Kidney glomerular epithelial cell (primary cell): ENCODE results near the gene HOXB8.

Experiments used
- DNase-seq: peaks from one replicate; lab custom pipeline; 2025; lab: John Stamatoyannopoulos, UW

The HOXB8 gene

DNA sequence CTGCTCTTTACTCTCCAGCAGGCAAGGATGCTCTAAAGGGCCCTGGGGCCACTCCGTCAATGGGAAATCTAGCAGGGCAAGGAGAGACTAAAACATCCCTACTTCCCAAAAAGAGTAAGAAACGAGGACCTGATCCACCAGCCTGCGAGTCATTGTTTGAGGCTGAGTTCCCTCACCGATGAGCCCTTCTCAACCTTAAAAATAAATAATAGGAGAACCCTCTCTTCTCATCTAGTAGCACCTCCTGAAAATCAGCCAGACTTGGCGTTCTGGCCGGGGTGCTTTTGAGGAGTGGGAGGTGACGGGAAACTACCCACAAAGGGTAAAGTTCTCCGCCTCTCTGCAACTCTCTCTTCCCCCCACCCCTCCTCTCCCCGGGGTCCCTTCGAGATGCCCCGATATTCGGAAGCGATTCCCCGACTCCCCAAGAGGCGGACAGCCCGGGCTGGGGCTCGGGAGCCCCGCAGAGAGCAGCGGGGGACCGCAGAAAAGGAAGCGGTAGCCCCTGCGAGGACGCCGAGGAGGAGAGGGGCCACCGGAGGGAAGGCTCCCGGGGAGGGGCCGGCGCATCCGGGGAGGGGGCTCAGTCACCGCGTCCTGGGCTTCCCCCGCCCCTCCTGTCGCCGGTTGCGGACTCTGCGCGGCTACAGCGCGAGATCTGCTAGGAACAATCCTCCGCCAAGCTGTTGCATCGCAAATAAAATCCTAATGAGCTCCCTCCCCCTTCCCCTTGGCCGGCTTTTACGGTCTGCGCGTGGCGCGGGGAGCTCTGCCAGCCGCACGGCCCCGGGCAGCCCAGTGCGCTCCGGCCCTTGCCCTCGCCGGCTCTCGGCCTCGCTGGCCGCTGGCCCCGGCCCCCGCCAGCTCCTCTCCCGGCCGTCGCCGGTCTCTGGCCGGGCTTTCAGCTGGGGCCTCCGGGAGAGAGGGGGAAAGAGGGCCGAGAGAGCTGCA, 9.7 kb upstream of the HOXB8 start:
- no peak for DNase-seq

DNA sequence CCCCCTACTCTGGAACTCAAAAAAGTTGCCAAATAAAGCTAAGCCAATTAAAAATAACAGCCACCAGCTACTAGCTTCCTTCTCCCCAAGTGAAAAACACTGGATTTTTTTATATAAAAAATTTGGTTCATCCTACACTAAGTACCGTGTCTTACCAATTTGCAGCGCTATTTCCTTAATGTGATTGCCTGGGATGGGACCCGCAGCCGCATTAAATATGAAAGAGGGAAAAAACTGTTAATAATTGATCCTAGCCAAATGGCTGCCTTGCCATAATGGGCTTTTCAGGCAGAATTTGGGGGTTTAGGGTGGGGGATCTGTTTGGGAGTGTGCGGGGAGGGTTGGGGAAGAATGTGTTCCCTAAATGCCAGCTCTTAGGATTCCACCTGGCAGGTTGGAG, 9.0 kb upstream of the HOXB8 start:
- no peak for DNase-seq

DNA sequence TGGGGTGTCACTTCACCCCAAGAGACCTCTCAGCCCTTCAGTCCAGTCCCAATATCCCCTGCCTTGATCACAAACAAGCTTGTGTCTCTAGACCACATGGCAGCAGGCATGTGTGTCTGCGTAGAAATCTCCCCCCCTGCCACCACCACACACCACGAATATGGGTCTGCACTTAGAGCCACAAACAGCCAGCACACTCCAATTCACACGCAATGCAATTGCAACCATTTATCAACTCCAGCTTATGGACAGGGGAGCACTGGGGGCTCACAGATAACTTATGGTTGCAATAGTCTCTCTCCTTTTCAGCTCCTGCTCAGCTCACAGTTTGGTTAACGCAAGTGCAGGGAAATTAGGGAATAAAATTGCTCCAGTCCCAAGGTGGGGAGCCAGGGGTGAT, 8.5 kb upstream of the HOXB8 start:
- no peak for DNase-seq

DNA sequence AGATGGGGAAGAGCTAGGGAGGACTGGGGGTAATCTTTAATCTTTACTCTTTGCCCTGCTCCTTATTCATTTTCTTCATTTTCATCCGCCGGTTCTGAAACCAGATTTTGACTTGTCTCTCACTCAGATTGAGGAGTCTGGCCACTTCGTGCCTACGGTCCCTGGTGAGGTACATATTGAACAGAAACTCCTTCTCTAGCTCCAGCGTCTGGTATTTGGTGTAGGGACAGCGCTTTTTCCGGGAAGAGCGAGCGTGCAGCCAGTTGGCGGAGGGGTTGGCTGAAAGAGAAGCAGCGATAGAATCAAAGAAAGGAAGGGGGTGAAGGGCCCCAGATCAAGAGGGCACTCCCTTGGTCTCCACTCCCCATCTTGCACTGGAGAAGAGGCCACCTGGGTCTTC, 7.8 kb upstream of the HOXB8 start:
- no peak for DNase-seq

DNA sequence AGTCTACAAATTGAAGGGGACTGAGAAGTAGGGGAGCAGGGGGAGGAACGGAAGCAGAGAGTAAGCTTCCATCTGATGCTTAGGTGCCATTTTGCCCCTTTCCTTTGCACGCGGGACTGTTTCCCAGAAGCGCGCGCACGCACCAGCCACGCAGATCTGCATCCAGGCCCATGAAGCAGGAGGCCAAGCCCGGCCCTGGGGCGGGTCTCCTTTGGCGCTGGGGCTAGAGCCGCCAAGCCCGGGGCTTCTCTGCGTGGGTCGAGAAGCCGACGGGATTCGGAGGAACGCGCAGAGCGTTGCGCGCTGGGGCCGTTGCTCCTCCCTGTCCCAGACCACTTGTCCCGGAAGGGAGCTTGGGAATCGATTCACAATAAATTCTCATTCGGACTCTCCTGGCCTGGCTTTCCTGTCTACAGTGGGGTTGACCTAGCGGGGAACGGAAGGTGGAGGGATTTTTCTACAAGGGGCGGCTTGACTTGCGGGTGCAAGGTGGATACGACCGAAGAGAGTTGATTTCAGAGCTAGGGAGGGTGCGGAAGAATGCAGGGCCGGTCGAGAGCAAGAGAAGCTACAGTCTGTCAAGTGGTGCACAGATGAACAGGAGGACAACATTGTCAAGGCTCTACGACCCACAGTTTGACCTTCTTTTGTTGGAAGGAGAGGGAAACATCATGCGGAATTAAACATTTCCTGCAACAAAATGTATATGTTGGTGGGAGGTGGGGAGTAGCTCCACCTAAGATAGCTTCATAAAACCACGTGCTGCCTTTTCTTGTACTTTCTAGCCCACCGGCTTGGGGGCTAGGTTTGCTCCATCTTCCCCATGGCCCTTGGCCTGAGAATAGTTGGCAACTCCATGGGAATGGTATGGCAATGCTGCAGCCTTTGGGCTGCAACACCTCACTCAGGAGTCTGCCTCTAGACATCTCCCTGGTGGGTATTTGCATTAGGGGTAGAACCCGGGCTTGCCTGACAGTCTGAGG, 6.6 kb upstream of the HOXB8 start:
- DNase-seq: no peak

DNA sequence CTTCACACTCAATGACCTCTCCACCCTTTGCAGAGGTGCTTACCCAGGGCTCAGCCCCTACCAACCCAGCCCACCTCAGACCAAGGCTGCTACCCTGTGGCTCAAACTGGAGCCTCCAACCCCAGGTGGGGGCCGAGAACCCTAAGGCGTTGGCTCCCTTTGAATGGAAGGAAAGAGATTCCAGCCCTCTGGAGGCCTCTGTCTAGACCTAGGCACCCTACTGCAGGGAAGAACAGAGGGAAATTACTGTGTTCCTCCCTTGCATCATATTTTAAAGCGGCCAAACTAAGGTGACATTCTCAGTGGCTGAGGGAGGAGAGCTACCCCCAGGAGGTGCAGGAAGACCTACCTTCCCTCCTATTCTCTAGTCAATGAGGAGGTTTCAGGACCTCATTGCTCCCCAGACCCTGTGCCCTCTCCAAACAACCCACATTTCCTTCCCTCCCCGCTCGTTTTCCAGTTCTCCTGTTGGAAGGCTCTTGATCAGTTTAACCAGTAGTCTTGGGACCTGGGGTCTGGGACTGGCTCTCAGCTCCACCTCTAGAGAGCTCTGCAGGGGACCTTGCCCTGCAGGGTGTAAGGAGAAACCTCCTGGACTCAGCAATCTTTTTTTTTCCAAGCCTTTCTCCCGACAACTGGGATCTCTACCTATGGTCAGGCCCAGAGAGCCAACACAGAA, 5.5 kb upstream of the HOXB8 start:
- no peak for DNase-seq

DNA sequence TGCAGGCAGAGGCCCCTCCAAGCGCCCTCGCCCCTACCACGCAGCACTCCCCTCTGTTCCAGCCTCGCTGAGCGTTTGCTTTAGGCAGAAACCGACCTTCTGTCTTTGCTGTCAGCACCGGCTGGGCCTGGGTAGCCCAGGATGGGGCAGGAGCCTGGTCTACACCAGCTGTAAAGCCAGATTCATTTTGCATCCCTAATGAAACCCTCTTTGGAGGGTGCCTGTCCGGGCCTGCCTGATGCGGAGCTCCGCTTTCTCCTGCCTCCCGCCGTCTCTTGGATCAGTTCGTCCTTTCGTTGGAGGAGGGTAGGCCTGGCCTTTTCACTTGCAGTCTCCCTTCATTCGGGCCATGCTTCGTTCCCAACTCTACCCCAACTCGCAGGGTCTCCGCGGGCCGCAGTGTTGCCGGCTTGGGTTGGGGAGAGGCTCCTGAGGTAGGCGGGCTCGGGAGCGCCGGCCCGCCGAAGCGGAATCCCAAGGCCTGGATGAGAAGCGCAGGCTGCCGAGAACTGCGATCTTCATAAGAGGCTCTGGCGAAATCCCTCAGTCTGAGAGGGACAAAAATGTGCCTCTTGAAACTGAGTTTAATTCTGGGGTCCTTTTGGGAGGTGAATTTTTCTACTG, 4.8 kb upstream of the HOXB8 start:
- DNase-seq: no peak

DNA sequence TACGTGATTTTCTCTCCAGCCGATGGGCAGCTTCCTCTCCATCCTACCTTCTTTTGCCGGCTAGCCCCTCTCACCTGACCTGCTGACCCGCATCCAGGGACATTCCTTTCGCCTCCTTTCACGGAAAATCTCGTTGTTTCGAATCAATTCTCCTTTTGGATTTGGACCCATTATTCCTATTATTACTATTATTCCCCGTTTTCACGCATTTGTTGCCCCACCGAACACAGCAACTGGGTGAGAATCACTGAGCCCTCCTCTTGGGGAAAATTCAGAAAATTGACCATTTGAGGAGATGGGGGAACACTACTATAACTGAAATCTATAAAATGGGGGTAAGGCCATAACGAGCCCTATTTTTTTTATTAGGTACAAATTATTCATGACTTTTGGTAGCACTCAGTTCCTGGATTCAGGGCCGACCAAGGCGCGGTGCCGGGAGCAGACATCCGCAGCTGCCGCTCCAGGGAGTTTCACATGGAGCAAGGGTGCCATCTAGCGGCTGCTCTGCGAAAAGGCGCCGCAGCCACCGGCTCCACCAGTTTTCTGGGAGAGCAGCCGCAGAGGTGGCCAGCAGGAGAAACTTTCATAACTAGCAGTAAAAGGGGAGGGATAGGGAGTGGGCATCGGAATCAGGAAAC, 3.3 kb upstream of the HOXB8 start:
- DNase-seq: peak; percentile 83

DNA sequence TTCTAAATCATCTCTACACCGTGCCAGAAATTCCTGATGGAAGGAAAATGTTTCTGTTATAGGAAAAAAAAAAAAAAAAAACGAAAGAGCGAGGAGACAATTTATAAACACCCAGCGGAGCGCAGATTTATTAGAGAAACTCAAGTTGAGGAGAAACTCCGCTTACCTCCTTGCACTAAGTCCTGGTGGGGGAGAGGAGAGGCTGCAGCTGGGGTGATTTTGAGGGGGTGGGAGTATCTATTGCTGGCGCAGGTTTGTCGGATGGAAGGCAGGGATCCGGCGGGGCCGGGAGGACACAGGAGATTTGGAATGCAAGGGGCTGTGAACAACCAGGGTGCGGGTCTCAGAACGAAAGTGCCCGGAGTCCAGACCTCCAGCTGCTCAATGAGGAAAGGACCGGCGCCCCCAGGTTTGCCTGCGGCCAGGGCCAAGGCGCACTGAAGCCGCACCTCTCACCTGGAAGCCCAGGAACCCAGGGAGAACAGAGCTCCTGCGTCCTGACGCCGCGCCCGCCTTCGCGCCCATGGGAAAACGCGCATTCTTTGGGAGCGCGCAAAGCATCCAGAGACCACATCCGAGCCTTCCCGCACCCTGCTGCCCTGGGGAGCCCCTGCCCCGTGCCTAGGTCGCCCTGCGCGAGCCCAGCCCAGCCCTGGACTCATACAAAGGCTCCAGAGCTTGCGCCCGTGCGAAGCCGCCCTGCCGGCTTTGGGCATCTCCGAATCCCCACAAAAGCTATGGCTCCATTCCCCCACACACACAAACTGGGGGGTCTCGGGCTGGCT, 2.6 kb upstream of the HOXB8 start:
- DNase-seq: no peak

DNA sequence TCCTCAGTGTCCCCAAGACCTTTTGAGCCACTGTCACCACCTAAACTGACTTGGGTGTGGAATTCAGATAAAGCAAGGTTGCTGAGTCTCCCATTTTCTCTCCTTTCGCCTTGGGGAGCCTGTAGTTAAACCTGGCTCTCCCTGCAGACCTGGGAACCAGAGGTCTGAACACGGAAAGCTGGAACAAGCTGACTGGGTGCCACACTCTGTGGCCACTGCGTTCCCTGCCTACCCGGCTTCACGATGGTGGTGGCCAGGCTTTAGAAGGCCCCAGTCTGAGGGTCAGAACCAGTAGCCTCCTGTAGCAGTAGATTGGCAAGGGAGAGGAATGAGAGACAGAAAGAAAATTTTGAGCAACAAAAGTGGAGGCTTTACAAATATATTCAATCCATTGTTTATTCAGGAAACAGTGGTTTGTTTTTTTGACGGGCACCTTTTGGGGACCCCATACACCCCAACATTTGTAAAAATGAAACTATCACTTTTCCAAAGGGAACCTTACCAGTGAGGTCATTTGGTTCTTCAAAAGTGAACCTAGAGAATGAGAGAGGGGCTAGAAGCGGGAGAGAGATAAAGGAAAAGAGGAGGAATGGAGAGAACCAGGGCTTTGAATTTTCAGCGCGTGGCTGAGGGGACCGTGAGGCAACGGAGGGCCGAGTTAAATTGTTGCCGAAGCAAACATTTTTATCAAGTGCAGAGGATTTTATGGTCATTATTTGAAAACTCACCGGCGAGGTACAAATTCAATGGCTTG, 1.8 kb upstream of the HOXB8 start:
- no peak for DNase-seq

DNA sequence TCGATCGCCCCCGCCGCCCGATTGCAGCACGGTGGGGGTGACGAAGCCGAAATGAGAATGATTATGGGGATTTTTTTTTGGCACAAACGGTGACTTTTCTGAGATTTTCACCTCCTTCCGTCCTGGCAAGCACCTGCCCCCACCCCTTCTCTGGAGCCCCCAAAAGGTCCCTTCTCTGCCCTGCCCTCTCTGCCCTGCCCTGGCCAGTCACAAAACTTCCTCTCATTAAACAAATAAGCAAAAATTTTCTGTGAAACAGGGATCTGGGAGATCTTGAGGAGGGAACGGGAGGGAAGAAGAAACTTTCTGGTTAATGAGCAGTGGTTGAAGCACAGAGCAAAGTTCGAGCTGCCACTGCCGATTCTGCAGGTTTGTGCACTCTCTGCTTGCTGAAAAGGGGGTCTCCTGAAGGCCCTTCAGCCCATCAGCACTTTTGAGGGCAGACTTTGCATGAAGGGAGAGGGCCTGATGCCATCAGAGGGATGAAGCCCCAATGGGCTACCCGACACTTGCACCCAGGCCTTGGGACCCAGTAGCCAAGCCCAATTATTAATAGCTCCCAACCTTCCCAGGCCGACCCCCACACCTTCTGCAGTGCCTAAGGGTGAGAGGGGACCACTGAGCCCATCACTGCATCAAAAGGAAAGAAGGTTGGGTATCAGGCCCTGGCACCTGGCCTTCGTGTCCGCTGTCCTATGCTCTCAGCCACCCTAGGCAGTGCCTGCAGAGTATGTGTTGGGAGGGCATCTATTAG, 1.0 kb upstream of the HOXB8 start:
- DNase-seq: no peak

DNA sequence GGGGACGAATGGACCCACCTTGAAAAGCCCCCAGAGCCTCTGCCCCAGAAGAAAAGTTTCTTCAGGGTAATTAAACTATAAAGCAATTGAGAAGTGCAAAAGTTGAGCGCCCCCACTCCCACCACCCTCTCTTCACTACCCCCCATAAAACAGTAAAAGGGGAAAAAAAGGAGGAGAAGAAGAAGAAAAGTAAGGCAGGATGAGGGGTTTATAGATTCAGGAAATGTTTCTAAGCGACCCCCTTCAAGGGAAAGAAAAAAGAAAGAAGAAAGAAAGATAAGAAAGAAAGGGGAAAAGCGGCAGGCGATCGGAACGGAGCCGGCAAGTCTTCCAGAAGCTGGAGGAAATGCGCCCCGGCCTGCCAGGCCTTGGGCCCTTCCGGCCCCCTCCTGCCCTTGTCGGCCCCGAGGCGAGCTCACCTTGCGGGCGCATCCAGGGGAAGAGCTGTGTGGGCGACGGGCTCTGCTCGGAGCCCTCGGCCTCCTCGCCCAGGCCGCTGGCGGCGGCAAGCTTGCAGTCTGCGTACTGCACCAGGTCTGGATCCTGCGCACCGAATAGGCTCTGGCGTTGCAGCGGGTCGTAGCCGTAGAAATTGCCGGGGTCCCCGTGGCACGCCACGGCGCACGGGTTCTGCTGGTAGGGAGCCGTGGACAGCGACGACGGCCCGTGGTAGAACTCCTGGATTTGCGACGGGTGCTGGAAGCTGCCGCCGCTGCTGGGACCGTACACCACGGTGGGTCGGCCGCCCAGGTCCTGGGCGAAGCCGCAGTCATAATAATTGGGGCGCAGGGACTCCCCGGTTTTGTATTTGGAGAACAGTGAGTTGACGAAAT, 1.0 kb downstream of the HOXB8 start:
- DNase-seq: no peak

DNA sequence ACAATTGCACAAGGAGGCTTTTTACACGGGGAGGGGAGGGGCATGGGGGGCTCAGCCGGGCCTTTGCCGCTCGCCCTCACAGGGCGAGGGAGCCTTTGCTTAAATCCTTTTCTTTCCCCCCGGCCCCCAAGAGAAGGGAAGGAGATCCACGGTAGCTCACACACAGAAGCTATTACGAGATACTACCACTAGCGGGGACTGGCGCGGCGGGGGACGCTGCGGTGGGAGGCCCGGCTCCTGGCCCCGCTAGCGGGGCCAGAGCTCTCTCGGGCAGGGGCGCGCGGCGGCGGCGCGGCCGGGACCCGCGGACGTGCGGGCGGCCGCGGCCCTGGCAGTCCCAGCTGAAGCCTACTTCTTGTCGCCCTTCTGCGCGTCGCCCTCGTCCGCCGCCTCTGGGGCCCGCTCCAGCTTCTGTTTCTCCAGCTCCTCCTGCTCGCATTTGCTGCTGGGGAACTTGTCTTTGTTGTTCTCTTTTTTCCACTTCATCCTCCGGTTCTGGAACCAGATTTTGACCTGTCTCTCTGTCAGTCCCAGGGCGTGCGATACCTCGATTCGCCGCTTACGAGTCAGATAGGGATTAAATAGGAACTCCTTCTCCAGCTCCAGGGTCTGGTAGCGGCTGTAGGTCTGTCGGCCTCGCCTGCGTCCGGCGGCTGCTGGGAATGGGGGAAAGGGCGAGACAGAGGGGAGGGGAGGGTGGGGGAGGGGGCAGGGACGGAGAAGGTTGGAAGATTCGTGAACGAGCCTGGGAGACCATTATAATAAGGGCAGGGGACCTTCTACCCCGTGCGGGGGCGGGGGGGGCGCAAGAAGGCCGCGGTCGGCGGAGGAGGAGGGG, 2.0 kb downstream of the HOXB8 start:
- peak; percentile 28 for DNase-seq

DNA sequence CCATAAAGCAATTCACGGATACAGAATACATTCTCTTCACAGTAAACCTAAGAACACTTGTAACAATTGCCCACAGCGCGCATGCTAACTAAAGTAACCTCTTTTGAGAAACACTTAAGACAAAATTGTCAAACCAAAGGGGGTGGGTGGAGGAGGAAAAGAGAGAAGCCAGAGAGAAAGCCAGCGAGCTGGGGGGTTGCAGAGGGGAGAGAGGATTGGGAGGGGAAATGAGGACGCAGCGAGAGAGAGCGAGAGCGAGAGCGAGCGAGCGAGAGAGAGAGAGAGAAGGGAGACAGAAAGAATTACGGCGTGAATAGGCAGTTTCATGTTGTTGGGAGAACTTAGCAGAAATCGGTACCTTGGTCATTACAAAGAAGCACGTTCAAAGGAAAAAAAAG, 2.6 kb downstream of the HOXB8 start:
- DNase-seq: no peak

DNA sequence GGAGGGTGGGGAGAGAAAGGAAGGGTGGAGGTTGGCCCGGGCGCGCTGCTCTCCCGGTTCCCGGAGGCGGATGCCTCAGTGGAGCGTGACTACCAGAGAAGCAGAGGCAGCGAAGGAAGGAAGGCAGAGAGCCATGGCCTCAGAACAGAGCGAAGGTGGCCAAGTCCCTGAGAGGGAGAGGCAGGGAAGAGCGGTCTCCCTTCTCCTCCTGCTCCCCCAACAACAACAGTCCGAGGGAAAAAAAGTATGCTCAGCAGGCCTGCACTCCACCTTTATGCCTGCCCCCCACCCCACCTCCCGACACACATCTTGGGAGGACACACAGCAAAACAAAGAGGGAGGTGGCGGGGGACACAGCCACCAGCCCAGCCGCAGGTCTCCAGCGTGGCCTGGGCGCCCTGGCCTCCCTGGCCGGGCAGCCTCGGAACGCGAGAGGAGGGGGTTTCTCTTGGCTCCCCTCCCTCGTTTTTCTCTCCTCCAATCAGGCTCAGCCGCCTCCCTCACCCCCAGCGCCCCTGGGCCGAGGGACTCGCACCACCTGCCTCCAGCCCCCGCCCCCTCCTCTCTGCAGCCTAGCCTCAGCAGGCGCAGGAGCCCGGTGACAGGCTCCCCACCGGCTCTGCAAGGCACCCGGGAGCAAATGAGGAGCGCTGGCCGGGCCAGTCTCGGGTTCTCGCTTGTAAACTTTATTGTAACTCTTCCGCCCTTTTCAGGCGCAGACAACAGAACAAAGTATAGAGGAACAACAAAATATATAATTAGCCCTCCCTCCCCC, 3.2 kb downstream of the HOXB8 start:
- peak; percentile 38 for DNase-seq

DNA sequence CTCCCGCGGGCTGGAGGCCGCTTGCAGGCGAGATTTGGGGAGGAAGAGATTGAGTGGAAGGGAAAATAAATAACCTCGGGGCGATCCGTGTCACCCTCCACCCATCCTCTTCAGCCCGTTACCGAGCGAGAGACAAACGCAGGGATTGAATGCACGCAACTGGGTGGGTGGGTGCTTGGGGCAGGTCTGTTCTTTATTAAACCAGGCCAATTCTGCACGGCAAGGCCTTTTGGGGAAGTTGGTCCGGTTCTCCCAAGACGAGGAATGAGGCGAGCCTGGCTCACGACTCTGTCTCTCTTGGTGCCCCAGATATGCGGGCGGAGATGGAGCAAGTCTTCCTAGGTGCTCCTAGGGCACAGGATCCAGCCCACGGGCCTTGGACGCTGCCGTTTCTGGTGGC, 3.9 kb downstream of the HOXB8 start:
- DNase-seq: no peak
